GOT3 (cell line): ENCODE results near the gene B4GALNT1.
"Not testable (repeated sequence)": the region's sequence is repeated elsewhere in the genome, so short reads cannot be mapped to it uniquely, and the experiment has no call there.

Experiments used
- DNase-seq: peaks from one replicate; lab custom pipeline; 2025; ENCODE audit warnings: mixed read lengths; lab: John Stamatoyannopoulos, UW

Gene B4GALNT1

GRCh38 chr12:57632958-57633840, at the start of gene B4GALNT1:
Gene B4GALNT1, minus strand, starts transcription at chr12:57633201. Its CDS starts 1,069 bp downstream, at chr12:57632132.
- DNase-seq, result peak; percentile 98

- no peak for DNase-seq
Observed at GRCh38 chr12:57679697-57680096, 46.7 kb upstream of the B4GALNT1 start.

GRCh38 chr12:57677947-57678346, 44.9 kb upstream of the B4GALNT1 start:
- DNase-seq, result not testable (repeated sequence)

- DNase-seq, result no peak
Observed at GRCh38 chr12:57674691-57675090, 41.7 kb upstream of the B4GALNT1 start.

DNA sequence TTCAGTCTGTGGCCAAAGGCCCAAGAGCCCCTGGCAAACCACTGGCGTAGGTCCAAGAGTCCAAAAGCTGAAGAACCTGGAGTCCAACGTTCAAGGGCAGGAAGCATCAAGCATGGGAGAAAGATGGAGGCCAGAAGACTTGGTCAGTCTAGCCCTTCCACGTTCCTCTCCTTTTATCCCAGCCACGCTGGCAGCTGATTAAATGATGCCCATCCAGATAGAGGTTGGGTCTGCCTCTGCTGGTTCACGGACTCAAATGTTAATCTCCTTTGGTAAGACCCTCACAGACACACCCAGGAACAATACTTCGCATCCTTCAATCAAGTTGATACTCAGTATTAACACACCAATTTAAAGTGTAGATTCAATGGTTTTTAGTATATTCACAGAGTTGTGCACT, 39.8 kb upstream of the B4GALNT1 start:
- DNase-seq, result no peak

DNA sequence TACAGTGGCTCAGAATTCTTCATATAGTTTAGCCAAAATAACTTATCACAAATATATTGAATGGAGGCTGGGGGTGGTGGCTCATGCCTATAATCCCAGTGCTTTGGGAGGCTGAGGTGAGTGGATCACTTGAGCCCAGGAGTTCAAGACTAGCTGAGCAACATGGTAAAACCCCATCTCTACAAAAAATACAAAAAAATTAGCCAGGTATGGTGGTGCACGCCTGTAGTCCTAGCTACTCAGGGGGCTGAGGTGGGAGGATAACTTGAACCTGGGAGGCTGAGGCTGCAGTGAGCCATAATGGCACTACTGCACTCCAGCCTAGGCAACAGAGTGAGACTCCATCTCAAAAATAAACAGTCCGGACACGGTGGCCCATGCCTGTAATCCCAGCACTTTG, 38.8 kb upstream of the B4GALNT1 start:
- DNase-seq, result not testable (repeated sequence)

DNA sequence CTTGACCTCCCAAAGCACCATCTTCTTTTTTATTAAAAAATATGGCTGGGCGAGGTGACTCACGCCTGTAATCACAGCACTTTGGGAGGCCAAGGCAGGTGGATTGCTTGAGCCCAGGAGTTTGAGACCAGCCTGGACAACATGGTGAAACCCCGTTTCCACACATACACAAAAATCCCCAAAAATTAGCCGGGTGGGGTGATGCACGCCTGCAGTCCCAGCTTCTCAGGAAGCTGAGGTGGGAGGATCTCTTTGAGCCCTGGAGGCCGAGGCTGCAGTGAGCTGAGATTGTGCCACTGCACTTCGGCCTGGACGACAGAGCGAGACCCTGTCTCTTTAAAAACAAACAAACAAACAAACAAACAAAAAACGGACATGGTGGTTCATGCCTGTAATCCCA, 36.7 kb upstream of the B4GALNT1 start:
- not testable (repeated sequence) for DNase-seq

- no peak for DNase-seq
Observed at GRCh38 chr12:57666897-57667296, 33.9 kb upstream of the B4GALNT1 start.

GRCh38 chr12:57665066-57665820, 32.2 kb upstream of the B4GALNT1 start:
- not testable (repeated sequence) for DNase-seq

GRCh38 chr12:57661376-57661775, 28.4 kb upstream of the B4GALNT1 start:
- no peak for DNase-seq

GRCh38 chr12:57658890-57659289, 25.9 kb upstream of the B4GALNT1 start:
- DNase-seq, result no peak

DNA sequence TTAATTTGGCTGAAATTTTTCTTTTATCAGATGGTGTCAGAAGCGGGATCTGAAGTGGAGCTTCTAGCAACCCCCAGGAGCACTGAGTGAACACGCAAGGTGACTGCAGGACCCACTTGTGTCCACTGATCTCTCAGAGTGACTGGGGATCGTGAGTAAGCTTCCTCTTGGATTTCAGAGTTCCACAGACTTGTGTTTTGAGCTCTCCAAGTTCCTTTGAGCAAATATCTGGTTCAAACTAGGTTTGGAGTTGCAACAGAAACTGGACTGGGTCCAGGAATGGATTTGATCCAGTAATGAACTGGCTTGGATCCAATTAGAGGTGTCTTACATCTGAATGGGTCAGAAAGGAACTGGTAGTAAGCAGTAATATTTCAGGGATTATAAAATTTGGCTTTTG, 24.7 kb upstream of the B4GALNT1 start:
- DNase-seq, result no peak

- DNase-seq, result not testable (repeated sequence)
Observed at GRCh38 chr12:57656408-57656807, 23.4 kb upstream of the B4GALNT1 start.

GRCh38 chr12:57655541-57656240, 22.7 kb upstream of the B4GALNT1 start:
- DNase-seq, result no peak

DNA sequence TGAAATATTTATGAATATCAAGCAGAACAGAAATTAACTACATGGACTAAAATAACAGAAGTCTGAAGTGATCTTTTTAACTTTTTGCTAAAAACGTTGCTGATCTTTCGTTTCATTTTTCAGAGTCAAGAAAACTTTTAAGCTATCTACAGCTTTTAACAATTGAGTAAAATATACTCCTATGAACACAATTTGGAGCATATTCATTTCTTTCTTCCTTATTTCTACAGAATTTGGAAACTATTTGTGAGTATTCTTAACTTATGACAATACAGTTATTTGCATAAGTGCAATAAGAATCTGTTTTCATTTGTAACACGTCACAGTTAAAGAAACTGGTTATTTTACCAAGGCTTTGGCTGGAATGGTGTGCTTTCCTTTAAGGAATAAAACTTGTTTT, 21.0 kb upstream of the B4GALNT1 start:
- no peak for DNase-seq

DNA sequence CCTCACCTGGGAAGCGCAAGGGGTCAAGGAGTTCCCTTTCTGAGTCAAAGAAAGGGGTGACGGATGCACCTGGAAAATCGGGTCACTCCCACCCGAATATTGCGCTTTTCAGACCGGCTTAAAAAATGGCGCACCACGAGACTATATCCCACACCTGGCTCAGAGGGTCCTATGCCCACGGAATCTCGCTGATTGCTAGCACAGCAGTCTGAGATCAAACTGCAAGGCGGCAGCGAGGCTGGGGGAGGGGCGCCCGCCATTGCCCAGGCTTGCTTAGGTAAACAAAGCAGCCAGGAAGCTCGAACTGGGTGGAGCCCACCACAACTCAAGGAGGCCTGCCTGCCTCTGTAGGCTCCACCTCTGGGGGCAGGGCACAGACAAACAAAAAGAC, 13.7 kb upstream of the B4GALNT1 start:
- not testable (repeated sequence) for DNase-seq

- DNase-seq, result not testable (repeated sequence)
Observed at GRCh38 chr12:57645990-57646658, 13.1 kb upstream of the B4GALNT1 start.

DNA sequence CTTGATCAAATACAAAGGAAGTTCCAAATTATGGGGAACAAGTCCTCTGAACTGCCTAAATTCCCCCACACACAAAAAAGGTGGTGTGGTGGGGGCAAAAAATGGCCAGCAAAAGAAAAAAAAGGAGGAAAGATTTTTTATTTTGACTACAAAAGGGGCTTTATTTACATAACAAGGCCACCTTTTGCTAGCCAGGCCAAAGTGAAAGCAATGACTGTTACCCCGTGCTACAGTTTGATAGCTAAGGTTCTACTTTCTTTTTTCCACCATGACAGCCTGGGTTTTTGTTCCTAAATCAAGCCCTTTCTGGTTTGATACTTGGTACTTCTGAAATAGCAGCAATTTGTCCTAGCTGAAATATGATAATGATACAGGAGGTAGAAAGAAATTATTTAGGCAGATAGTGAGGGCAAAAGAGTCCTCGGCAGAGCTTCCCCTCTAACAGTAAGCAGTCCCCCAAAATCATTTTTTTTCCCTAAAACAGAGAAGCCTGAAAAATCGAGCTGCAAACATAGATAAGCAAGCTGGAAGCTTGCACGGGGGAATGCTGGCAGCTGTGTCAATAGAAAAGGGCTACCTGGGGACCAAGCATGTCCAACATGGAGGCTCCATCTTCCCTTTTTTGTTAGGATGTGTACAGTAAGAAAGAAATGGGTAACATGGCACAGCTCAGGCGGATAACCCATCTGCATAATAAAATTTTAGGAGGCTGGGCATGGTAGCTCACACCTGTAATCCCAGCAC, 8.9 kb upstream of the B4GALNT1 start:
- DNase-seq, result no peak

GRCh38 chr12:57640175-57641042, 7.4 kb upstream of the B4GALNT1 start:
- DNase-seq, result no peak

GRCh38 chr12:57638096-57638495, 5.1 kb upstream of the B4GALNT1 start:
- DNase-seq, result no peak
